Endodermal cell (in vitro differentiated cells): ENCODE measurements around the gene DSCAML1. TPM values are rescaled to one million over a fixed set of nuclear protein-coding genes. Genes with fewer than 3 reads are reported as not detected.

Source experiments
- DNase-seq: peaks from one replicate; pipeline ENCODE4 v3.0.0-alpha.2; 2017
- H3K27ac ChIP-seq: 2 replicates; pipeline ENCODE4 v1.5.1; 2013; ENCODE audit warnings: mild to moderate bottlenecking, low read depth, low read length, moderate library complexity
- H3K27me3 ChIP-seq: 2 replicates; pipeline ENCODE4 v1.6.1; 2013; ENCODE audit warnings: mild to moderate bottlenecking, low read length, moderate library complexity; ENCODE audit not compliant: insufficient read depth, control insufficient read depth, poor library complexity, severe bottlenecking
- H3K36me3 ChIP-seq: 2 replicates; pipeline ENCODE4 v1.7.0; 2013; ENCODE audit warnings: mild to moderate bottlenecking, low read length, moderate library complexity; ENCODE audit not compliant: control insufficient read depth, insufficient read depth
- H3K4me1 ChIP-seq: one replicate; pipeline ENCODE4 v1.7.0; 2013; ENCODE audit warnings: low read length; ENCODE audit not compliant: control insufficient read depth, insufficient read depth
- H3K4me3 ChIP-seq: 2 replicates; pipeline ENCODE4 v1.5.1; 2013; ENCODE audit warnings: mild to moderate bottlenecking, low read length, moderate library complexity
- H3K9ac ChIP-seq: 2 replicates; pipeline ENCODE4 v1.6.1; 2013; ENCODE audit warnings: mild to moderate bottlenecking, low read length, moderate library complexity; ENCODE audit not compliant: poor library complexity, severe bottlenecking; ENCODE audit errors: extremely low read depth
- H3K9me3 ChIP-seq: 2 replicates; pipeline ENCODE4 v1.6.1; 2013; ENCODE audit warnings: mild to moderate bottlenecking, low read length, moderate library complexity; ENCODE audit not compliant: control insufficient read depth
- H3K27ac Mint-ChIP-seq: 2 replicates; pipeline ENCODE4 v1.8.0; 2020; ENCODE audit warnings: mixed read lengths
- H3K27me3 Mint-ChIP-seq: 2 replicates; pipeline ENCODE4 v1.8.0; 2021; ENCODE audit warnings: mild to moderate bottlenecking, mixed read lengths; ENCODE audit not compliant: insufficient read depth
- H3K36me3 Mint-ChIP-seq: 2 replicates; pipeline ENCODE4 v1.8.0; 2020; ENCODE audit warnings: low read depth, mixed read lengths
- H3K4me1 Mint-ChIP-seq: 2 replicates; pipeline ENCODE4 v1.8.0; 2020; ENCODE audit warnings: mixed read lengths
- H3K4me3 Mint-ChIP-seq: 2 replicates; pipeline ENCODE4 v1.8.0; 2020; ENCODE audit warnings: mild to moderate bottlenecking, moderate library complexity, mixed read lengths
- H3K9me3 Mint-ChIP-seq: 2 replicates; pipeline ENCODE4 v1.8.0; 2020; ENCODE audit warnings: mild to moderate bottlenecking, mixed read lengths
- CTCF ChIP-seq: fragments of 200-600 bp; sonication (generic); conservative IDR thresholded peaks from 2 replicates; pipeline ENCODE4 v1.5.0; 2021; ENCODE audit warnings: antibody characterized with exemption, mild to moderate bottlenecking
- WGBS, 2 experiments: methylation state at CpG; one replicate each; pipeline versions ENCODE4 v1.1.5 to v1.1.7; 2013; ENCODE audit warnings: missing lambda C conversion rate in 2 of 2, mixed read lengths in 1 of 2; ENCODE audit not compliant: insufficient coverage in 1 of 2, insufficient read length in 1 of 2; 5-methylcytosine and 5-hydroxymethylcytosine counted together
- total RNA-seq, 2 donors: library from RNA; stranded (reverse); fragmentation: NEBNext Ultra II Directional in 1 of 2; extraction: Animal tissue kit (Norgen Biotek cat#: 25700) in 1 of 2; gene quantifications; 2 replicates in 1 of 2; 3 replicates in 1 of 2; pipeline ENCODE4 v1.2.1, GENCODE V29; 2021

The DSCAML1 gene
- total RNA-seq, 2 donors from 2014 or later, result 5.6 to 10.9 TPM

- peaks cover 29% of the 10 kb centered on the region for H3K4me1 Mint-ChIP-seq
- no peak for DNase-seq
- Histone ChIP-seq H3K9me3 (no peaks in the 10 kb centered on the region), H3K4me1 (peaks cover 13% of the 10 kb centered on the region), H3K27me3 (no peaks in the 10 kb centered on the region), H3K27ac (peak overlapping the region; percentile 73), H3K4me3 (no peak overlapping the region), H3K9ac (no peak overlapping the region), H3K36me3 (no peaks in the 10 kb centered on the region)
- no peaks in the 10 kb centered on the region for H3K36me3 Mint-ChIP-seq
- no peak overlapping the region for H3K27ac Mint-ChIP-seq
- TF ChIP-seq CTCF, result no peak
- H3K4me3 Mint-ChIP-seq, result no peak overlapping the region
- H3K27me3 Mint-ChIP-seq, result no peaks in the 10 kb centered on the region
- H3K9me3 Mint-ChIP-seq, result no peaks in the 10 kb centered on the region
- 65 to 75% methylated on average over 8 to 14 of the region's 14 CpGs for WGBS, 2 experiments
Observed at GRCh38 chr11:117489999-117490679, 306.9 kb downstream of the DSCAML1 start.

- Histone ChIP-seq H3K9ac (no peak overlapping the region), H3K4me1 (peaks cover 13% of the 10 kb centered on the region), H3K4me3 (no peak overlapping the region), H3K27ac (peak overlapping the region; percentile 19), H3K9me3 (no peaks in the 10 kb centered on the region), H3K36me3 (no peaks in the 10 kb centered on the region), H3K27me3 (no peaks in the 10 kb centered on the region)
- no peaks in the 10 kb centered on the region for H3K36me3 Mint-ChIP-seq
- DNase-seq, result no peak
- WGBS, 2 experiments, result 89% methylated on average over 8 to 14 of the region's 14 CpGs
- no peaks in the 10 kb centered on the region for H3K9me3 Mint-ChIP-seq
- TF ChIP-seq CTCF, result no peak
- peaks cover 29% of the 10 kb centered on the region for H3K4me1 Mint-ChIP-seq
- H3K4me3 Mint-ChIP-seq, result no peak overlapping the region
- no peaks in the 10 kb centered on the region for H3K27me3 Mint-ChIP-seq
- H3K27ac Mint-ChIP-seq, result no peak overlapping the region
Observed at GRCh38 chr11:117488996-117489952, 307.7 kb downstream of the DSCAML1 start.

- no peak for TF ChIP-seq CTCF
- H3K27me3 ChIP-seq, result no peaks in the 10 kb centered on the region
- 96 to 97% methylated on average over 10 to 13 of the region's 13 CpGs for WGBS, 2 experiments
- Mint-ChIP-seq H3K36me3 (no peaks in the 10 kb centered on the region), H3K4me3 (no peak overlapping the region), H3K27me3 (no peaks in the 10 kb centered on the region), H3K4me1 (peaks cover 17% of the 10 kb centered on the region), H3K9me3 (no peaks in the 10 kb centered on the region), H3K27ac (no peak overlapping the region)
- H3K27ac ChIP-seq, result no peak overlapping the region
- no peak overlapping the region for H3K4me3 ChIP-seq
- H3K9ac ChIP-seq, result no peak overlapping the region
- H3K4me1 ChIP-seq, result peaks cover 1% of the 10 kb centered on the region
- no peak for DNase-seq
- no peaks in the 10 kb centered on the region for H3K36me3 ChIP-seq
- no peaks in the 10 kb centered on the region for H3K9me3 ChIP-seq
Observed at GRCh38 chr11:117486059-117486458, 311.0 kb downstream of the DSCAML1 start.
